WTC11 (cell line): ENCODE data around the gene WDR36. TPM values are rescaled to one million over a fixed set of nuclear protein-coding genes. Genes with fewer than 3 reads are reported as not detected.

Experiments
- ATAC-seq: fragments of 200-7000 bp; cut with Tn5 transposase; 2 replicates; pipeline ENCODE4 v1.10.0; 2021; ENCODE audit warnings: mild to moderate bottlenecking, moderate library complexity
- CTCF ChIA-PET: fragments of 300-600 bp; sonication (Branson Sonifier 250); formaldehyde crosslinking; loops from one replicate; lab custom pipeline; 2021; ENCODE audit warnings: antibody characterized with exemption; lab: Charles Lee
- POLR2A ChIA-PET: fragments of 350-600 bp; sonication (Branson Sonifier 250); formaldehyde crosslinking; loops from one replicate; lab custom pipeline; 2021; ENCODE audit warnings: antibody characterized with exemption; lab: Charles Lee
- DNase-seq: peaks from one replicate; pipeline ENCODE4 v3.0.0; 2021; ENCODE audit warnings: low spot score
- H3K27ac Mint-ChIP-seq: 2 replicates; pipeline ENCODE4 v1.8.0; 2021; ENCODE audit warnings: mixed read lengths
- H3K27me3 Mint-ChIP-seq: 2 replicates; pipeline ENCODE4 v1.8.0; 2021; ENCODE audit warnings: low read depth, mild to moderate bottlenecking, moderate library complexity, mixed read lengths
- H3K36me3 Mint-ChIP-seq: 2 replicates; pipeline ENCODE4 v1.8.0; 2021; ENCODE audit warnings: mixed read lengths
- H3K4me1 Mint-ChIP-seq: 2 replicates; pipeline ENCODE4 v1.8.0; 2022; ENCODE audit warnings: mixed read lengths
- H3K4me3 Mint-ChIP-seq: 2 replicates; pipeline ENCODE4 v1.8.0; 2021; ENCODE audit warnings: mild to moderate bottlenecking, moderate library complexity, mixed read lengths
- H3K9me3 Mint-ChIP-seq: 2 replicates; pipeline ENCODE4 v1.8.0; 2021; ENCODE audit warnings: mixed read lengths
- ARID4B ChIP-seq: sonication (generic); formaldehyde crosslinking; IDR thresholded peaks from 2 replicates; pipeline ENCODE4 v1.8.0; 2023; ENCODE audit warnings: missing genetic modification reagents, mild to moderate bottlenecking, borderline replicate concordance
- CREB1 ChIP-seq: sonication (generic); formaldehyde crosslinking; IDR thresholded peaks from 2 replicates; pipeline ENCODE4 v1.8.0; 2023; ENCODE audit warnings: mild to moderate bottlenecking, missing genetic modification reagents
- E2F5 ChIP-seq: sonication (generic); formaldehyde crosslinking; IDR thresholded peaks from 2 replicates; pipeline ENCODE4 v1.8.1; 2022; ENCODE audit warnings: mild to moderate bottlenecking, moderate library complexity, missing genetic modification reagents
- ERG ChIP-seq: fragments of 250-450 bp; sonication (Bioruptor Pico); IDR thresholded peaks from 2 replicates; pipeline ENCODE4 v1.8.0; 2021; ENCODE audit warnings: mild to moderate bottlenecking
- ETV6 ChIP-seq: sonication (generic); formaldehyde crosslinking; IDR thresholded peaks from 2 replicates; pipeline ENCODE4 v1.8.1; 2022; ENCODE audit warnings: mild to moderate bottlenecking, missing genetic modification reagents
- IRF1 ChIP-seq: sonication (generic); formaldehyde crosslinking; IDR thresholded peaks from 2 replicates; pipeline ENCODE4 v1.8.0; 2023; ENCODE audit warnings: missing genetic modification reagents
- IRF2 ChIP-seq: sonication (generic); formaldehyde crosslinking; IDR thresholded peaks from 2 replicates; pipeline ENCODE4 v1.8.0; 2022; ENCODE audit warnings: low read depth, missing genetic modification reagents, borderline replicate concordance
- MAX ChIP-seq: sonication (generic); formaldehyde crosslinking; IDR thresholded peaks from 2 replicates; pipeline ENCODE4 v1.8.0; 2022; ENCODE audit warnings: mild to moderate bottlenecking, missing genetic modification reagents
- MYBL2 ChIP-seq: sonication (generic); formaldehyde crosslinking; IDR thresholded peaks from 2 replicates; pipeline ENCODE4 v1.8.1; 2023; ENCODE audit warnings: mild to moderate bottlenecking, moderate library complexity, missing genetic modification reagents
- NR1H2 ChIP-seq: sonication (generic); formaldehyde crosslinking; IDR thresholded peaks from 2 replicates; pipeline ENCODE4 v1.9.0; 2021; ENCODE audit warnings: mild to moderate bottlenecking, moderate library complexity, missing genetic modification reagents
- NR2C2 ChIP-seq: sonication (generic); formaldehyde crosslinking; IDR thresholded peaks from 2 replicates; pipeline ENCODE4 v1.8.0; 2022; ENCODE audit warnings: mild to moderate bottlenecking, missing genetic modification reagents
- NR3C1 ChIP-seq: sonication (generic); formaldehyde crosslinking; conservative IDR thresholded peaks from 2 replicates; pipeline ENCODE4 v1.8.1; 2023; ENCODE audit warnings: low read depth, mild to moderate bottlenecking, missing genetic modification reagents
- PREB ChIP-seq: sonication (generic); formaldehyde crosslinking; IDR thresholded peaks from 2 replicates; pipeline ENCODE4 v1.8.1; 2022; ENCODE audit warnings: mild to moderate bottlenecking, missing genetic modification reagents, moderate library complexity, borderline replicate concordance
- SMAD4 ChIP-seq: sonication (generic); formaldehyde crosslinking; IDR thresholded peaks from 2 replicates; pipeline ENCODE4 v1.8.0; 2022; ENCODE audit warnings: mild to moderate bottlenecking, missing genetic modification reagents
- TEAD4 ChIP-seq: sonication (generic); formaldehyde crosslinking; IDR thresholded peaks from 2 replicates; pipeline ENCODE4 v1.8.0; 2022; ENCODE audit warnings: mild to moderate bottlenecking, missing genetic modification reagents
- ZBTB21 ChIP-seq: sonication (generic); formaldehyde crosslinking; IDR thresholded peaks from 2 replicates; pipeline ENCODE4 v1.8.1; 2023; ENCODE audit warnings: mild to moderate bottlenecking, missing genetic modification reagents, borderline replicate concordance
- ZNF121 ChIP-seq: sonication (generic); formaldehyde crosslinking; IDR thresholded peaks from 2 replicates; pipeline ENCODE4 v1.8.0; 2023; ENCODE audit warnings: missing genetic modification reagents
- ZNF317 ChIP-seq: sonication (generic); formaldehyde crosslinking; IDR thresholded peaks from 2 replicates; pipeline ENCODE4 v1.8.1; 2023; ENCODE audit warnings: low read depth, mild to moderate bottlenecking, moderate library complexity, missing genetic modification reagents, borderline replicate concordance
- ZNF416 ChIP-seq: fragments of 250-450 bp; sonication (Bioruptor Pico); IDR thresholded peaks from 2 replicates; pipeline ENCODE4 v1.9.0; 2021; ENCODE audit warnings: mild to moderate bottlenecking, inconsistent platforms
- total RNA-seq: library from RNA; stranded (reverse); gene quantifications from 3 replicates; pipeline ENCODE4 v1.2.3, GENCODE V29; 2021

The WDR36 gene
- total RNA-seq, 1 experiment from 2014 or later: 34.1 TPM

- Mint-ChIP-seq H3K4me1 (no peaks in the 10 kb centered on the region), H3K27ac (no peak overlapping the region), H3K27me3 (no peaks in the 10 kb centered on the region), H3K9me3 (no peaks in the 10 kb centered on the region), H3K36me3 (peaks cover 68% of the 10 kb centered on the region), H3K4me3 (no peak overlapping the region)
- ATAC-seq (no peak), DNase-seq (no peak)
- TF ChIP-seq NR2C2 (no peak), E2F5 (CRISPR knock-in tag) (no peak), CREB1 (CRISPR knock-in tag) (no peak), IRF2 (CRISPR knock-in tag) (no peak), ZBTB21 (no peak), IRF1 (CRISPR knock-in tag) (no peak), ZNF416 (CRISPR knock-in tag) (no peak), NR3C1 (CRISPR knock-in tag) (no peak), SMAD4 (no peak)
- CTCF ChIA-PET: no interaction called here
- POLR2A ChIA-PET: no interaction called here
Observed at GRCh38 chr5:111107371-111107770, 15.2 kb downstream of the WDR36 start.

GRCh38 chr5:111111956-111112355 is 19.8 kb downstream of the WDR36 start:
- peaks cover 40% of the 10 kb centered on the region for H3K36me3 Mint-ChIP-seq
- peaks cover 20% of the 10 kb centered on the region for H3K4me1 Mint-ChIP-seq
- no peak overlapping the region for H3K27ac Mint-ChIP-seq
- TF ChIP-seq TEAD4 (CRISPR knock-in tag) (no peak), MYBL2 (no peak), ARID4B (CRISPR knock-in tag) (no peak), ZNF121 (CRISPR knock-in tag) (no peak), PREB (CRISPR knock-in tag) (no peak), NR1H2 (no peak), IRF2 (CRISPR knock-in tag) (no peak), ZNF317 (CRISPR knock-in tag) (no peak), ERG (CRISPR knock-in tag) (no peak), ETV6 (no peak), MAX (CRISPR knock-in tag) (no peak)
- no peaks in the 10 kb centered on the region for H3K27me3 Mint-ChIP-seq
- H3K4me3 Mint-ChIP-seq: no peak overlapping the region
- no peak for ATAC-seq
- no peaks in the 10 kb centered on the region for H3K9me3 Mint-ChIP-seq
- ChIA-PET POLR2A (no interaction called here), CTCF (no interaction called here)
- no peak for DNase-seq
